Stomach (tissue), 9 donors: Measurements from ENCODE around the gene NEDD4L. TPM values are rescaled to one million over a fixed set of nuclear protein-coding genes. Genes with fewer than 3 reads are reported as not detected.

Experiments used
- DNase-seq, 2 donors: peaks; one replicate each; pipeline versions ENCODE4 v3.0.0 to v3.0.0-alpha.2; 2013 to 2019
- H3K27ac ChIP-seq, 5 donors: fragments of 200-600 bp in 4 of 5; sonication (generic) in 4 of 5; one replicate each; pipeline ENCODE4 v1.5.1; 2013 to 2019; ENCODE audit warnings: mild to moderate bottlenecking in 1 of 5, moderate library complexity in 1 of 5
- H3K27me3 ChIP-seq, 3 donors: fragments of 200-600 bp; sonication (generic); one replicate each; pipeline ENCODE4 v1.5.1; 2017 to 2019; ENCODE audit warnings: mixed run types in 1 of 3
- H3K36me3 ChIP-seq, 4 donors: fragments of 200-600 bp; sonication (generic); 1 replicate in 3 of 4; 2 replicates in 1 of 4; pipeline ENCODE4 v1.5.1; 2016 to 2019
- H3K4me1 ChIP-seq, 4 donors: fragments of 200-600 bp; sonication (generic); one replicate each; pipeline ENCODE4 v1.5.1; 2016 to 2019
- H3K4me3 ChIP-seq, 4 donors: fragments of 200-600 bp; sonication (generic) in 3 of 4; one replicate each; pipeline ENCODE4 v1.5.1; 2016 to 2019; ENCODE audit warnings: mild to moderate bottlenecking in 1 of 4
- H3K9me3 ChIP-seq, 4 donors: fragments of 200-600 bp; sonication (generic); one replicate each; pipeline ENCODE4 v1.5.1; 2016 to 2019
- CTCF ChIP-seq, 7 experiments: fragments of 450-650 bp in 4 of 7; fragments of 200-600 bp in 3 of 7; sonication (generic) in 3 of 7; IDR thresholded peaks; one replicate each; pipeline ENCODE4 v1.5.1; 2016 to 2019; ENCODE audit warnings: antibody characterized with exemption in 7 of 7, control low read depth in 2 of 7, mild to moderate bottlenecking in 1 of 7
- EP300 ChIP-seq: sonication (generic); formaldehyde crosslinking; IDR thresholded peaks from one replicate; pipeline ENCODE4 v1.6.1; 2017; ENCODE audit warnings: antibody characterized with exemption
- POLR2A ChIP-seq, 4 donors: fragments of 450-650 bp; IDR thresholded peaks; one replicate each; pipeline ENCODE4 v1.6.1; 2016; ENCODE audit warnings: antibody characterized with exemption in 4 of 4, control low read depth in 2 of 4, mild to moderate bottlenecking in 1 of 4, moderate library complexity in 1 of 4
- POLR2AphosphoS5 ChIP-seq, 3 donors: sonication (generic); formaldehyde crosslinking; IDR thresholded peaks; one replicate each; pipeline ENCODE4 v1.6.1; 2016; ENCODE audit warnings: antibody characterized with exemption in 3 of 3
- WGBS, 5 donors: extraction: QIAGEN DNeasy Blood & Tissue Kit in 3 of 5; methylation state at CpG; one replicate each; pipeline versions ENCODE4 v1.1.5 to v1.1.7; 2013 to 2018; 5-methylcytosine and 5-hydroxymethylcytosine counted together
- intact Hi-C: fragments of 100-400 bp; cut with DNase I; formaldehyde crosslinking; loops from one replicate; pipeline ENCODE4 v1.15.1; 2023; ENCODE audit warnings: low total_unique reads
- polyA plus RNA-seq, 3 donors: library from polyadenylated mRNA; stranded (reverse); fragments of 200-250 nt; gene quantifications; one replicate each; pipeline ENCODE4 v1.2.3, GENCODE V29; 2013
- total RNA-seq, 5 donors: library from RNA; depleted of rRNA; stranded (reverse); fragments of >200 nt; gene quantifications; one replicate each; pipeline versions ENCODE4 v1.1.0 to v1.2.3, GENCODE V29; 2014 to 2016
- donor health status: healthy with polysubstance abuse.
- donor health status: Bipolar disorder and iron deficiency.
- donor health status: healthy.

The NEDD4L gene
- total and polyA plus RNA-seq, 8 donors, result 46.1 to 315 (median 129) TPM

- WGBS, 5 donors, result 37 to 52% (median 44%) methylated on average over 3 of the region's 3 CpGs
- DNase-seq, result no peak
- Histone ChIP-seq H3K27ac (no peak overlapping the region), H3K9me3 (no peaks in the 10 kb centered on the region), H3K4me3 (no peak overlapping the region), H3K36me3 (no peaks in the 10 kb centered on the region), H3K27me3 (no peaks in the 10 kb centered on the region), H3K4me1 (peaks cover 0 to 7% (median 0%) of the 10 kb centered on the region in 4 donors)
- intact Hi-C loops, result loop anchor here (10.0 kb wide), 1 partner anchor 53 kb away; no protein-coding TSS in a partner anchor
- TF ChIP-seq EP300, result no peak
- TF ChIP-seq CTCF (IDR thresholded peaks at IDR 0.05), result no peak
- TF ChIP-seq POLR2A (IDR thresholded peaks at IDR 0.05), result no peak
- no peak for TF ChIP-seq POLR2AphosphoS5 (IDR thresholded peaks at IDR 0.05)
Measured at GRCh38 chr18:58061349-58061748, 17.3 kb downstream of the NEDD4L start.

GRCh38 chr18:58064406-58064998 is 20.5 kb downstream of the NEDD4L start:
- Histone ChIP-seq H3K27me3 (no peaks in the 10 kb centered on the region), H3K4me1 (peaks cover 0 to 24% (median 12%) of the 10 kb centered on the region in 4 donors), H3K27ac (no peak overlapping the region), H3K36me3 (no peaks in the 10 kb centered on the region), H3K4me3 (no peak overlapping the region), H3K9me3 (no peaks in the 10 kb centered on the region)
- intact Hi-C loops, result loop anchor here (10.0 kb wide), 1 partner anchor 50 kb away; no protein-coding TSS in a partner anchor
- no peak for TF ChIP-seq POLR2A (IDR thresholded peaks at IDR 0.05)
- TF ChIP-seq POLR2AphosphoS5 (IDR thresholded peaks at IDR 0.05), result no peak
- no peak for TF ChIP-seq EP300
- no peak for TF ChIP-seq CTCF (IDR thresholded peaks at IDR 0.05)
- DNase-seq, result no peak
- WGBS, 5 donors, result 55 to 66% (median 62%) methylated on average over 10 of the region's 10 CpGs

GRCh38 chr18:58065956-58066355 is 21.9 kb downstream of the NEDD4L start:
- WGBS, 5 donors, result 83 to 94% (median 91%) methylated on average over 3 of the region's 3 CpGs
- TF ChIP-seq CTCF (IDR thresholded peaks at IDR 0.05) (no peak), POLR2A (IDR thresholded peaks at IDR 0.05) (no peak), POLR2AphosphoS5 (IDR thresholded peaks at IDR 0.05) (no peak), EP300 (no peak)

GRCh38 chr18:58067601-58068000 is 23.6 kb downstream of the NEDD4L start:
- no peak for TF ChIP-seq POLR2A (IDR thresholded peaks at IDR 0.05)
- 77 to 90% (median 85%) methylated on average over 2 of the region's 2 CpGs for WGBS, 5 donors
- no peaks in the 10 kb centered on the region for H3K36me3 ChIP-seq
- H3K27me3 ChIP-seq, result no peaks in the 10 kb centered on the region
- DNase-seq, result no peak
- intact Hi-C loops, result loop anchor here (10.0 kb wide), 1 partner anchor 47 kb away; no protein-coding TSS in a partner anchor
- H3K4me3 ChIP-seq, result no peak overlapping the region
- no peak overlapping the region for H3K27ac ChIP-seq
- H3K4me1 ChIP-seq, result peaks cover 3 to 28% (median 15%) of the 10 kb centered on the region in 4 donors
- H3K9me3 ChIP-seq, result no peaks in the 10 kb centered on the region

More at GRCh38 chr18:58065956-58066355, 21.9 kb downstream of the NEDD4L start:
- H3K9me3 ChIP-seq, result no peaks in the 10 kb centered on the region
- no peak for DNase-seq
- no peak overlapping the region for H3K4me3 ChIP-seq
- no peak overlapping the region for H3K27ac ChIP-seq
- H3K36me3 ChIP-seq, result no peaks in the 10 kb centered on the region
- intact Hi-C loops, result loop anchor here (10.0 kb wide), 1 partner anchor 49 kb away; no protein-coding TSS in a partner anchor
- H3K4me1 ChIP-seq, result peaks cover 3 to 28% (median 15%) of the 10 kb centered on the region in 4 donors
- H3K27me3 ChIP-seq, result no peaks in the 10 kb centered on the region

- Histone ChIP-seq H3K4me3 (no peak overlapping the region), H3K27me3 (no peaks in the 10 kb centered on the region), H3K27ac (peak overlapping the region in 4 of 5 donors; percentile 14 to 43 (median 26)), H3K36me3 (no peaks in the 10 kb centered on the region), H3K9me3 (no peaks in the 10 kb centered on the region), H3K4me1 (peaks cover 3 to 28% (median 15%) of the 10 kb centered on the region in 4 donors)
- no peak for DNase-seq
- intact Hi-C loops, result loop anchor here (10.0 kb wide), 1 partner anchor 46 kb away; no protein-coding TSS in a partner anchor
- TF ChIP-seq POLR2AphosphoS5 (IDR thresholded peaks at IDR 0.05) (no peak), POLR2A (IDR thresholded peaks at IDR 0.05) (no peak), EP300 (no peak), CTCF (IDR thresholded peaks at IDR 0.05) (no peak)
Measured at GRCh38 chr18:58069099-58069498, 25.1 kb downstream of the NEDD4L start.
